A549 (cell line): ENCODE results near the gene CGN.

Experiments used
- BHLHE40 ChIP-seq: IDR thresholded peaks from 2 replicates; pipeline ENCODE4 v1.6.1; 2012; ENCODE audit warnings: low read depth, low read length, inconsistent platforms
- CHD4 ChIP-seq: fragments of 200-600 bp; sonication (generic); IDR thresholded peaks from 2 replicates; pipeline ENCODE4 v1.6.1; 2016; ENCODE audit warnings: antibody characterized with exemption, mild to moderate bottlenecking, borderline replicate concordance
- FOXS1 ChIP-seq: fragments of 250-450 bp; sonication (Bioruptor Pico); IDR thresholded peaks from 2 replicates; pipeline ENCODE4 v1.5.0; 2020; ENCODE audit warnings: mild to moderate bottlenecking, moderate library complexity
- HDAC2 ChIP-seq: fragments of 200-600 bp; sonication (generic); IDR thresholded peaks from 2 replicates; pipeline ENCODE4 v1.6.1; 2016
- RCOR1 ChIP-seq: fragments of 150-350 bp; IDR thresholded peaks from 2 replicates; pipeline ENCODE4 v1.6.1; 2014; ENCODE audit warnings: antibody characterized with exemption, low read length, low read depth
- TF ChIP-seq, protein P1 (sequence below): IDR thresholded peaks from 2 replicates; pipeline ENCODE4 v1.6.1; 2012
- TF ChIP-seq, protein P2 (sequence below): fragments of >200 bp; sonication (Bioruptor Twin); formaldehyde crosslinking; IDR thresholded peaks from 3 replicates; pipeline ENCODE4 v1.5.1; 2016

DNA sequence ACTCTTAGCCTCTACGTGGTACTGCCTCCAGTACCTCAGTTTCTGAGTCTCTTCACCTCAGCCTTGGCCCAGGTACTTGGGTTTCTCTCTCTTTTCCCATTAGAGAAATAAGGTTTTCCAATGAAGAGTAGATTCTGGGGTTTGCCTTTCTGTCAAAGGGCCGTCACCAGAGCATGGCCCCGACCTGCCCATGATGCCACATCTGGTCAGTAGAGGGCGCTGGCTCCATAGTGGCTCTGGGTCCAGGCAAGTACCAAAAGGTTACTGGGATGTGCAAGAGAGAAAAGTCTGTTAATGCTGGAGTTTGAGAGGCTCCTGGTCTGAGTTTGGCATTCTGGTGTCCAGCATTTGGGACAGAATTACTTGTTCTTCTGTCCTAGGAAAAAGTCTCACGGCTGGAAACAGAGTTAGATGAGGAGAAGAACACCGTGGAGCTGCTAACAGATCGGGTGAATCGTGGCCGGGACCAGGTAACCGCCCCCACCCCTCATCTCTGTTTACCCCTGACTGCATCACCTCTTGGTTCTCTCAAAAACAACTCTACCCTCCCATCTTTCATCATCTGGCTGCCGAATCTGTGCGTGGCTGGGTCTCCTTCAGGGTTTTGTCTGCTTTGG, 23.6 kb downstream of the CGN start:
- TF ChIP-seq, protein P1, sequence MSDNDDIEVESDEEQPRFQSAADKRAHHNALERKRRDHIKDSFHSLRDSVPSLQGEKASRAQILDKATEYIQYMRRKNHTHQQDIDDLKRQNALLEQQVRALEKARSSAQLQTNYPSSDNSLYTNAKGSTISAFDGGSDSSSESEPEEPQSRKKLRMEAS = no peak
- TF ChIP-seq RCOR1 (no peak), HDAC2 (no peak), CHD4 (no peak), BHLHE40 (no peak), FOXS1 (CRISPR knock-in tag) (no peak)
- TF ChIP-seq, protein P2, sequence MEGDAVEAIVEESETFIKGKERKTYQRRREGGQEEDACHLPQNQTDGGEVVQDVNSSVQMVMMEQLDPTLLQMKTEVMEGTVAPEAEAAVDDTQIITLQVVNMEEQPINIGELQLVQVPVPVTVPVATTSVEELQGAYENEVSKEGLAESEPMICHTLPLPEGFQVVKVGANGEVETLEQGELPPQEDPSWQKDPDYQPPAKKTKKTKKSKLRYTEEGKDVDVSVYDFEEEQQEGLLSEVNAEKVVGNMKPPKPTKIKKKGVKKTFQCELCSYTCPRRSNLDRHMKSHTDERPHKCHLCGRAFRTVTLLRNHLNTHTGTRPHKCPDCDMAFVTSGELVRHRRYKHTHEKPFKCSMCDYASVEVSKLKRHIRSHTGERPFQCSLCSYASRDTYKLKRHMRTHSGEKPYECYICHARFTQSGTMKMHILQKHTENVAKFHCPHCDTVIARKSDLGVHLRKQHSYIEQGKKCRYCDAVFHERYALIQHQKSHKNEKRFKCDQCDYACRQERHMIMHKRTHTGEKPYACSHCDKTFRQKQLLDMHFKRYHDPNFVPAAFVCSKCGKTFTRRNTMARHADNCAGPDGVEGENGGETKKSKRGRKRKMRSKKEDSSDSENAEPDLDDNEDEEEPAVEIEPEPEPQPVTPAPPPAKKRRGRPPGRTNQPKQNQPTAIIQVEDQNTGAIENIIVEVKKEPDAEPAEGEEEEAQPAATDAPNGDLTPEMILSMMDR = peak; percentile 93
